PC-3 (cell line): ENCODE results near the gene ACOT8. TPM values are rescaled to one million over a fixed set of nuclear protein-coding genes. Genes with fewer than 3 reads are reported as not detected.
"Not testable (repeated sequence)": the region's sequence is repeated elsewhere in the genome, so short reads cannot be mapped to it uniquely, and the experiment has no call there.

ENCODE experiments used
- ATAC-seq: fragments of 200-7000 bp; cut with Tn5 transposase; 2 replicates; pipeline ENCODE4 v1.9.1; 2020; ENCODE audit warnings: mild to moderate bottlenecking, moderate library complexity
- BruUV-seq: library from RNA; stranded (reverse); fragments of 400-500 nt; replicated peaks from 2 replicates; lab custom pipeline; 2021; lab: Mats Ljungman, UMichigan
- CTCF ChIA-PET: fragments of 300-600 bp; sonication (Branson Sonifier 250); formaldehyde crosslinking; loops from one replicate; lab custom pipeline; 2022; ENCODE audit warnings: antibody characterized with exemption; lab: Charles Lee
- POLR2A ChIA-PET: fragments of 300-600 bp; sonication (Branson Sonifier 250); formaldehyde crosslinking; loops from one replicate; lab custom pipeline; 2022; ENCODE audit warnings: antibody characterized with exemption; ENCODE audit not compliant: unreplicated experiment; lab: Charles Lee
- DNase-seq: peaks from one replicate; pipeline ENCODE4 v3.0.0-alpha.2; 2015
- H2AFZ ChIP-seq: fragments of 300-600 bp; sonication (generic); 2 replicates; pipeline ENCODE4 v1.6.0; 2016; ENCODE audit warnings: antibody characterized with exemption, low read length
- H3F3A ChIP-seq: fragments of 300-600 bp; sonication (generic); one replicate; pipeline ENCODE4 v1.6.0; 2017; ENCODE audit warnings: antibody characterized with exemption, low read length, control low read depth, mild to moderate bottlenecking; ENCODE audit not compliant: unreplicated experiment
- H3K27ac ChIP-seq: fragments of 300-600 bp; sonication (generic); 2 replicates; pipeline ENCODE4 v1.5.1; 2016; ENCODE audit warnings: mild to moderate bottlenecking, low read length
- H3K27me3 ChIP-seq: fragments of 300-600 bp; sonication (generic); 2 replicates; pipeline ENCODE4 v1.6.1; 2016; ENCODE audit warnings: low read length, mixed read lengths
- H3K36me3 ChIP-seq: fragments of 300-600 bp; sonication (generic); 2 replicates; pipeline ENCODE4 v1.6.1; 2016; ENCODE audit warnings: low read depth, mixed run types, low read length, mixed read lengths
- H3K4me1 ChIP-seq: fragments of 300-600 bp; sonication (generic); 2 replicates; pipeline ENCODE4 v1.5.1; 2016; ENCODE audit warnings: low read length; ENCODE audit not compliant: insufficient read depth
- H3K4me2 ChIP-seq: fragments of 300-600 bp; sonication (generic); 2 replicates; pipeline ENCODE4 v1.6.0; 2016; ENCODE audit warnings: low read length
- H3K4me3 ChIP-seq: fragments of 300-600 bp; sonication (generic); 2 replicates; pipeline ENCODE4 v1.5.1; 2016; ENCODE audit warnings: mild to moderate bottlenecking, low read length, mixed read lengths
- H3K79me2 ChIP-seq: fragments of 300-600 bp; sonication (generic); 2 replicates; pipeline ENCODE4 v1.6.1; 2017; ENCODE audit warnings: low read length, mixed read lengths
- H3K9ac ChIP-seq: fragments of 300-600 bp; sonication (generic); 2 replicates; pipeline ENCODE4 v1.6.0; 2016; ENCODE audit warnings: mild to moderate bottlenecking, low read length
- H3K9me2 ChIP-seq: fragments of 300-600 bp; sonication (generic); replicated peaks from 2 replicates; pipeline ENCODE4 v1.6.1; 2016; ENCODE audit warnings: mixed run types, low read length, mixed read lengths
- H3K9me3 ChIP-seq: fragments of 300-600 bp; sonication (generic); 2 replicates; pipeline ENCODE4 v1.6.1; 2016; ENCODE audit warnings: low read length, mixed read lengths
- H4K20me1 ChIP-seq: fragments of 300-600 bp; sonication (generic); 2 replicates; pipeline ENCODE4 v1.6.1; 2016; ENCODE audit warnings: low read length, mixed read lengths
- CTCF ChIP-seq: fragments of 300-600 bp; sonication (generic); conservative IDR thresholded peaks from 2 replicates; pipeline ENCODE4 v1.5.1; 2017; ENCODE audit warnings: antibody characterized with exemption, low read depth, mild to moderate bottlenecking, low read length
- EZH2 ChIP-seq: fragments of 300-600 bp; sonication (generic); IDR thresholded peaks from one replicate; pipeline ENCODE4 v1.6.1; 2017; ENCODE audit warnings: antibody characterized with exemption, mild to moderate bottlenecking, low read length; ENCODE audit not compliant: unreplicated experiment
- EZH2phosphoT487 ChIP-seq: fragments of 300-600 bp; sonication (generic); IDR thresholded peaks from 2 replicates; pipeline ENCODE4 v1.6.1; 2018; ENCODE audit warnings: mild to moderate bottlenecking, antibody characterized with exemption, low read length, borderline replicate concordance
- intact Hi-C: fragments of 100-400 bp; cut with micrococcal nuclease; formaldehyde crosslinking; loops from 2 replicates; pipeline ENCODE4 v1.9.0; 2023
- total RNA-seq: library from RNA; depleted of rRNA; stranded (reverse); fragments of >200 nt; gene quantifications from 2 replicates; pipeline ENCODE4 v1.2.3, GENCODE V29; 2014

The ACOT8 gene
- total RNA-seq, 1 experiment from 2014 or later = 58.8 TPM

- TF ChIP-seq CTCF (no peak), EZH2phosphoT487 (no peak), EZH2 (no peak)
- no peaks in the 10 kb centered on the region; the same call in 1 of the 2 replicates for H3K36me3 ChIP-seq
Measured at GRCh38 chr20:45904583-45905504, 47.7 kb upstream of the ACOT8 start.

GRCh38 chr20:45902199-45902701 lies 45.1 kb upstream of the ACOT8 start:
- DNase-seq (no peak), ATAC-seq (no peak)
- no peak overlapping the region for H3K4me3 ChIP-seq
- H3K9me2 ChIP-seq = no peaks in the 10 kb centered on the region
- no peak overlapping the region for H3K4me2 ChIP-seq
- H3K9ac ChIP-seq = no peak overlapping the region
- no TSS peak for BruUV-seq
- H3K27me3 ChIP-seq = no peaks in the 10 kb centered on the region
- H3K4me1 ChIP-seq = peaks cover 17% of the 10 kb centered on the region
- ChIA-PET CTCF (no interaction called here), POLR2A (no interaction called here)
- no peaks in the 10 kb centered on the region for H4K20me1 ChIP-seq
- H3K27ac ChIP-seq = no peak overlapping the region
- H2AFZ ChIP-seq = no peak overlapping the region
- TF ChIP-seq EZH2phosphoT487 (no peak), CTCF (no peak), EZH2 (no peak)
- H3K36me3 ChIP-seq = peaks cover 1% of the 10 kb centered on the region; the same call in 1 of the 2 replicates
- no peaks in the 10 kb centered on the region for H3K9me3 ChIP-seq
- intact Hi-C loops = no loop called here
- H3K79me2 ChIP-seq = no peaks in the 10 kb centered on the region
- peaks cover 4% of the 10 kb centered on the region for H3F3A ChIP-seq

More at GRCh38 chr20:45904583-45905504, 47.7 kb upstream of the ACOT8 start:
- H3K27ac ChIP-seq = peak overlapping the region; percentile 73
- DNase-seq (peak; percentile 22), ATAC-seq (peak; percentile 28)
- no TSS peak for BruUV-seq
- CTCF ChIA-PET = interaction anchor here (0.8 kb wide), 1 partner anchor 118 kb away, joined by 4 read pairs; no protein-coding TSS in a partner anchor
- no peak overlapping the region for H2AFZ ChIP-seq
- H3F3A ChIP-seq = peaks cover 4% of the 10 kb centered on the region
- H3K27me3 ChIP-seq = no peaks in the 10 kb centered on the region
- no peaks in the 10 kb centered on the region for H3K79me2 ChIP-seq
- peak overlapping the region; percentile 19; the same call in 1 of the 2 replicates for H3K9ac ChIP-seq
- POLR2A ChIA-PET = interaction anchor here (0.6 to 1.0 kb wide), 5 partner anchors 13 to 559 kb away, joined by 3 to 24 read pairs (median 3); no protein-coding TSS in a partner anchor
- no peak overlapping the region for H3K4me3 ChIP-seq
- H3K4me1 ChIP-seq = peaks cover 17% of the 10 kb centered on the region
- H3K4me2 ChIP-seq = peak overlapping the region; percentile 47
- no peaks in the 10 kb centered on the region for H4K20me1 ChIP-seq
- H3K9me3 ChIP-seq = no peaks in the 10 kb centered on the region
- H3K9me2 ChIP-seq = no peaks in the 10 kb centered on the region
- intact Hi-C loops = no loop called here

- DNase-seq, CTCF ChIA-PET, H3K9ac ChIP-seq, ATAC-seq, POLR2A ChIA-PET, H3K9me2 ChIP-seq, H3K9me3 ChIP-seq, H4K20me1 ChIP-seq, H3K27me3 ChIP-seq, H3K36me3 ChIP-seq, intact Hi-C loops, H3K79me2 ChIP-seq, H2AFZ ChIP-seq, H3K27ac ChIP-seq, BruUV-seq, H3F3A ChIP-seq, H3K4me2 ChIP-seq, H3K4me3 ChIP-seq: not testable (repeated sequence)
- H3K4me1 ChIP-seq = peaks cover 15% of the 10 kb centered on the region
Measured at GRCh38 chr20:45901332-45901731, 44.1 kb upstream of the ACOT8 start.
